Cardiac fibroblast (primary cell): ENCODE data around the gene SSH3.
A peak's percentile ranks its signal among the peaks of the same experiment; 100 is the strongest.

Source experiments
- DNase-seq, 2 donors: peaks; one replicate each; pipeline versions ENCODE4 v3.0.0 to v3.0.0-alpha.2; 2010; ENCODE audit warnings: low read depth in 2 of 2
- H3K4me3 ChIP-seq, 2 donors: replicated peaks in 1 of 2; 1 replicate in 1 of 2; 2 replicates in 1 of 2; pipeline ENCODE4 v1.5.1; 2011; ENCODE audit warnings: low read depth in 2 of 2, low read length in 2 of 2, mild to moderate bottlenecking in 2 of 2, moderate library complexity in 1 of 2
- CTCF ChIP-seq: IDR thresholded peaks from one replicate; pipeline ENCODE4 v1.5.1; 2011; ENCODE audit warnings: low read depth, mild to moderate bottlenecking, low read length, inconsistent platforms

Gene SSH3

GRCh38 chr11:67264877-67265632 is 38.3 kb upstream of the SSH3 start:
- no peak overlapping the region for H3K4me3 ChIP-seq

GRCh38 chr11:67265633-67266448 is 37.5 kb upstream of the SSH3 start:
- peak; percentile 49 for TF ChIP-seq CTCF
- DNase-seq, result peak; percentile 57 to 70
- peak overlapping the region; percentile 5 to 33 for H3K4me3 ChIP-seq

More at GRCh38 chr11:67264877-67265632, 38.3 kb upstream of the SSH3 start:
- DNase-seq, result no peak
- TF ChIP-seq CTCF, result no peak

- TF ChIP-seq CTCF, result no peak
- DNase-seq, result peak; percentile 41 to 58
- peak within 1 kb of the TSS; percentile 85 to 91 for H3K4me3 ChIP-seq
Measured at GRCh38 chr11:67266449-67267187, 36.7 kb upstream of the SSH3 start, which contains the start of gene GRK2. Gene GRK2 (plus strand): TSS chr11:67266473. CDS start chr11:67266700, 227 bp downstream.

GRCh38 chr11:67267188-67268080 is 35.9 kb upstream of the SSH3 start:
- TF ChIP-seq CTCF, result no peak
- peak overlapping the region; percentile 85 to 91 for H3K4me3 ChIP-seq
- no peak for DNase-seq

- TF ChIP-seq CTCF, result no peak
- peak overlapping the region; percentile 85 to 91 for H3K4me3 ChIP-seq
- DNase-seq, result no peak
Measured at GRCh38 chr11:67268081-67268961, 35.0 kb upstream of the SSH3 start.
